Liver (tissue), 3 donors: ENCODE measurements around the gene SOWAHA.
A peak's percentile ranks its signal among the peaks of the same experiment; 100 is the strongest.

Experiments used
- FOXA1 ChIP-seq: IDR thresholded peaks from 2 replicates; pipeline ENCODE4 v1.6.1; 2016; ENCODE audit warnings: antibody characterized with exemption
- HNF4G ChIP-seq: IDR thresholded peaks from 2 replicates; pipeline ENCODE4 v1.6.1; 2016; ENCODE audit warnings: antibody characterized with exemption
- JUND ChIP-seq, 2 donors: IDR thresholded peaks; 2 replicates each; pipeline ENCODE4 v1.6.1; 2016; ENCODE audit warnings: antibody characterized with exemption in 2 of 2
- RXRA ChIP-seq, 2 donors: IDR thresholded peaks; 2 replicates each; pipeline ENCODE4 v1.6.1; 2017 to 2018; ENCODE audit warnings: antibody characterized with exemption in 2 of 2, mild to moderate bottlenecking in 1 of 2
- SP1 ChIP-seq: IDR thresholded peaks from 2 replicates; pipeline ENCODE4 v1.6.1; 2018; ENCODE audit warnings: antibody characterized with exemption, mild to moderate bottlenecking
- TAF1 ChIP-seq: conservative IDR thresholded peaks from 2 replicates; pipeline ENCODE4 v1.6.1; 2016; ENCODE audit warnings: antibody characterized with exemption, mild to moderate bottlenecking
- YY1 ChIP-seq: IDR thresholded peaks from 2 replicates; pipeline ENCODE4 v1.6.1; 2016; ENCODE audit warnings: antibody characterized with exemption, mild to moderate bottlenecking
- TF ChIP-seq, protein P1 (sequence below): fragments of 150-350 bp; IDR thresholded peaks from 2 replicates; pipeline ENCODE4 v1.5.1; 2017; ENCODE audit warnings: improper control_type of control experiment, low read depth, low read length; ENCODE audit not compliant: missing input control
- TF ChIP-seq, protein P2 (sequence below): IDR thresholded peaks from 2 replicates; pipeline ENCODE4 v1.6.1; 2016; ENCODE audit warnings: antibody characterized with exemption, mild to moderate bottlenecking
- TF ChIP-seq, protein P3 (sequence below): IDR thresholded peaks from 2 replicates; pipeline ENCODE4 v1.6.1; 2016; ENCODE audit warnings: antibody characterized with exemption
- TF ChIP-seq, protein P4 (sequence below): IDR thresholded peaks from 2 replicates; pipeline ENCODE4 v1.6.1; 2016; ENCODE audit warnings: antibody characterized with exemption
- TF ChIP-seq, protein P5 (sequence below): IDR thresholded peaks from 2 replicates; pipeline ENCODE4 v1.6.1; 2016; ENCODE audit warnings: antibody characterized with exemption
- donor health status: healthy.
- donor health status: healthy.

DNA sequence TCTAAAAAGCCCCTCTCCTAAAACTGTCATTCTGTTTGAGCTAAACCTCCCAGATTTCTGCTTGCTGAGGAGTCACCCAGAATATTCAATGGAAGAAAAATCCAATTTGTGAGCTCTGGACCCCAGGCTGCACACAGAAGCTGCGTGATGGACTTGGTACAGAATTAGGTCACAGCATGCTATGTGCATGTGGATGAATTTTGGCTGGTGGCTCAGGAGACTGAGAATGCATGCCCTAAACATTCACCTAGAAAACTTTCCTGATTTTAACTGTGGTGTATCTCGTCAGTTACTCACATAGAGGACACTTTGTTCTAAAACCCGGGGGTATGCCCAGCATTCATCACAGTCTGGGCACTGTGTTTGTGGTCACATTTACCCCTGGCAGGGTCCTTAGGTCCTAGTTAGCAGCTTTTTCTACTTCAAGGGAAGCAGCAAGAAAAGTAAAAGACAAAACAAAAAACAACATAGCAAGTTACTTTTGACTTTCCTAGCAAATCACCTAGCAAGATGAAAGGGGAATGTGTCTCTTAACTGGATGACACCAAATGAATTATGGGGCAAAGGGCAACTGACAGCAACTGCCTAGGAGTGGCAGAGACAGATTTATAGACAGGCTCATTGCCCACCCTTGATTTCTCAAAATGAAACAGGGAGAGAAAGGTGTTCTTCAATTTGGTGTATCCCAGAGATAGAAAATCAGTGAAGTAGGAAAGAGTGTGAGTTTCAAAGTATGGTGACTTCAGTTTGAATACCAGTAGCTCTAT, 25.6 kb downstream of the SOWAHA start:
- TF ChIP-seq, protein P1, sequence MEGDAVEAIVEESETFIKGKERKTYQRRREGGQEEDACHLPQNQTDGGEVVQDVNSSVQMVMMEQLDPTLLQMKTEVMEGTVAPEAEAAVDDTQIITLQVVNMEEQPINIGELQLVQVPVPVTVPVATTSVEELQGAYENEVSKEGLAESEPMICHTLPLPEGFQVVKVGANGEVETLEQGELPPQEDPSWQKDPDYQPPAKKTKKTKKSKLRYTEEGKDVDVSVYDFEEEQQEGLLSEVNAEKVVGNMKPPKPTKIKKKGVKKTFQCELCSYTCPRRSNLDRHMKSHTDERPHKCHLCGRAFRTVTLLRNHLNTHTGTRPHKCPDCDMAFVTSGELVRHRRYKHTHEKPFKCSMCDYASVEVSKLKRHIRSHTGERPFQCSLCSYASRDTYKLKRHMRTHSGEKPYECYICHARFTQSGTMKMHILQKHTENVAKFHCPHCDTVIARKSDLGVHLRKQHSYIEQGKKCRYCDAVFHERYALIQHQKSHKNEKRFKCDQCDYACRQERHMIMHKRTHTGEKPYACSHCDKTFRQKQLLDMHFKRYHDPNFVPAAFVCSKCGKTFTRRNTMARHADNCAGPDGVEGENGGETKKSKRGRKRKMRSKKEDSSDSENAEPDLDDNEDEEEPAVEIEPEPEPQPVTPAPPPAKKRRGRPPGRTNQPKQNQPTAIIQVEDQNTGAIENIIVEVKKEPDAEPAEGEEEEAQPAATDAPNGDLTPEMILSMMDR: no peak
- TF ChIP-seq, protein P2, sequence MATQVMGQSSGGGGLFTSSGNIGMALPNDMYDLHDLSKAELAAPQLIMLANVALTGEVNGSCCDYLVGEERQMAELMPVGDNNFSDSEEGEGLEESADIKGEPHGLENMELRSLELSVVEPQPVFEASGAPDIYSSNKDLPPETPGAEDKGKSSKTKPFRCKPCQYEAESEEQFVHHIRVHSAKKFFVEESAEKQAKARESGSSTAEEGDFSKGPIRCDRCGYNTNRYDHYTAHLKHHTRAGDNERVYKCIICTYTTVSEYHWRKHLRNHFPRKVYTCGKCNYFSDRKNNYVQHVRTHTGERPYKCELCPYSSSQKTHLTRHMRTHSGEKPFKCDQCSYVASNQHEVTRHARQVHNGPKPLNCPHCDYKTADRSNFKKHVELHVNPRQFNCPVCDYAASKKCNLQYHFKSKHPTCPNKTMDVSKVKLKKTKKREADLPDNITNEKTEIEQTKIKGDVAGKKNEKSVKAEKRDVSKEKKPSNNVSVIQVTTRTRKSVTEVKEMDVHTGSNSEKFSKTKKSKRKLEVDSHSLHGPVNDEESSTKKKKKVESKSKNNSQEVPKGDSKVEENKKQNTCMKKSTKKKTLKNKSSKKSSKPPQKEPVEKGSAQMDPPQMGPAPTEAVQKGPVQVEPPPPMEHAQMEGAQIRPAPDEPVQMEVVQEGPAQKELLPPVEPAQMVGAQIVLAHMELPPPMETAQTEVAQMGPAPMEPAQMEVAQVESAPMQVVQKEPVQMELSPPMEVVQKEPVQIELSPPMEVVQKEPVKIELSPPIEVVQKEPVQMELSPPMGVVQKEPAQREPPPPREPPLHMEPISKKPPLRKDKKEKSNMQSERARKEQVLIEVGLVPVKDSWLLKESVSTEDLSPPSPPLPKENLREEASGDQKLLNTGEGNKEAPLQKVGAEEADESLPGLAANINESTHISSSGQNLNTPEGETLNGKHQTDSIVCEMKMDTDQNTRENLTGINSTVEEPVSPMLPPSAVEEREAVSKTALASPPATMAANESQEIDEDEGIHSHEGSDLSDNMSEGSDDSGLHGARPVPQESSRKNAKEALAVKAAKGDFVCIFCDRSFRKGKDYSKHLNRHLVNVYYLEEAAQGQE: no peak
- TF ChIP-seq FOXA1: no peak
- TF ChIP-seq, protein P3, sequence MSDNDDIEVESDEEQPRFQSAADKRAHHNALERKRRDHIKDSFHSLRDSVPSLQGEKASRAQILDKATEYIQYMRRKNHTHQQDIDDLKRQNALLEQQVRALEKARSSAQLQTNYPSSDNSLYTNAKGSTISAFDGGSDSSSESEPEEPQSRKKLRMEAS: no peak
- TF ChIP-seq RXRA (IDR thresholded peaks at IDR 0.05): peak; percentile 68 to 75
- TF ChIP-seq TAF1: peak; percentile 45
- peak; percentile 22 for TF ChIP-seq YY1
- peak; percentile 70 for TF ChIP-seq HNF4G
- TF ChIP-seq, protein P4, sequence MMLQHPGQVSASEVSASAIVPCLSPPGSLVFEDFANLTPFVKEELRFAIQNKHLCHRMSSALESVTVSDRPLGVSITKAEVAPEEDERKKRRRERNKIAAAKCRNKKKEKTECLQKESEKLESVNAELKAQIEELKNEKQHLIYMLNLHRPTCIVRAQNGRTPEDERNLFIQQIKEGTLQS: no peak
- no peak for TF ChIP-seq JUND (IDR thresholded peaks at IDR 0.05)
- TF ChIP-seq, protein P5, sequence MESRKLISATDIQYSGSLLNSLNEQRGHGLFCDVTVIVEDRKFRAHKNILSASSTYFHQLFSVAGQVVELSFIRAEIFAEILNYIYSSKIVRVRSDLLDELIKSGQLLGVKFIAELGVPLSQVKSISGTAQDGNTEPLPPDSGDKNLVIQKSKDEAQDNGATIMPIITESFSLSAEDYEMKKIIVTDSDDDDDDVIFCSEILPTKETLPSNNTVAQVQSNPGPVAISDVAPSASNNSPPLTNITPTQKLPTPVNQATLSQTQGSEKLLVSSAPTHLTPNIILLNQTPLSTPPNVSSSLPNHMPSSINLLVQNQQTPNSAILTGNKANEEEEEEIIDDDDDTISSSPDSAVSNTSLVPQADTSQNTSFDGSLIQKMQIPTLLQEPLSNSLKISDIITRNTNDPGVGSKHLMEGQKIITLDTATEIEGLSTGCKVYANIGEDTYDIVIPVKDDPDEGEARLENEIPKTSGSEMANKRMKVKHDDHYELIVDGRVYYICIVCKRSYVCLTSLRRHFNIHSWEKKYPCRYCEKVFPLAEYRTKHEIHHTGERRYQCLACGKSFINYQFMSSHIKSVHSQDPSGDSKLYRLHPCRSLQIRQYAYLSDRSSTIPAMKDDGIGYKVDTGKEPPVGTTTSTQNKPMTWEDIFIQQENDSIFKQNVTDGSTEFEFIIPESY: no peak
- TF ChIP-seq SP1: peak; percentile 83
